GM21717 (cell line): ENCODE results near the gene BTLA.
"Not testable (repeated sequence)": the region's sequence is repeated elsewhere in the genome, so short reads cannot be mapped to it uniquely, and the experiment has no call there.

Experiments used
- ATAC-seq: cut with Tn5 transposase; IDR thresholded peaks from one replicate; pipeline ENCODE4 v1.9.1; 2021; ENCODE audit warnings: mild to moderate bottlenecking, moderate library complexity; ENCODE audit not compliant: unreplicated experiment

BTLA gene, protein sequence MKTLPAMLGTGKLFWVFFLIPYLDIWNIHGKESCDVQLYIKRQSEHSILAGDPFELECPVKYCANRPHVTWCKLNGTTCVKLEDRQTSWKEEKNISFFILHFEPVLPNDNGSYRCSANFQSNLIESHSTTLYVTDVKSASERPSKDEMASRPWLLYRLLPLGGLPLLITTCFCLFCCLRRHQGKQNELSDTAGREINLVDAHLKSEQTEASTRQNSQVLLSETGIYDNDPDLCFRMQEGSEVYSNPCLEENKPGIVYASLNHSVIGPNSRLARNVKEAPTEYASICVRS

DNA sequence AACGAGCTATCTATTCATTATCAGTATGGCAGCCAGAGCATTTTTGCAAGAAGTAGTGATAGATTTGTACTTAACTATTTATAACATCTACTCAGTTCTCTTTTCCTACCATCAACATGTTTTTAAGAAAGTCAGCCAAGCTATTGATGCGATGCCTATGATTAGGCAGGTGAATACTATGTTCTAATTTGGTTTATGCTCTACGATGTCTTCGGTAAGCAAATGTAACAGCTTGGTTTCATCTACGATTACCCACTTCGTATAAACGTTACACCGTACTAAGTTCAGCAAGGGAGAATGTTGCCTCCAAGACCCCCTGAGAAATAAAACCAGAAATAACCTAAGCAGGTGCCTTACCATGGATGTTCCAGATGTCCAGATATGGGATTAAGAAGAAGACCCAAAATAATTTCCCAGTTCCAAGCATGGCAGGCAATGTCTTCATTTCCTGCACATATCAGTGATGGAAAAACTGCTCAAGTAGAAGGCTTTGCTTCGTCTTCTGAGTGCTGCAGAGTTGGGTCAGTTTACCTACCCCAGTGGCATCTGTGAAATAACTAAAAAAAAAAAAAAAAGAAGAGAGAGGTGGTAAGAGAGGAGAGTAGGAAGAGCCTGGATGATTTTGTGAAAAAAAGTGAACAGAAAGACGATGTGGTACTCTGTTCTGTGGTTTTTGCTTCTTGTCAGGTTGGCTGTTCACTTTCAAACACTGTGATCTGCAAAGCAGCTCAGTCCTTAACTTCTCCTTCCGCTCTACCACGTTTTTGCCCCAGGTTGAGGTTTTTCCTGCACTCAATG, at the start of gene BTLA:
TSS of gene BTLA (minus strand) at position 559 of the 798 bp plus-strand sequence. CDS start at position 445, 114 bp downstream.
- ATAC-seq, result peak; percentile 70

DNA sequence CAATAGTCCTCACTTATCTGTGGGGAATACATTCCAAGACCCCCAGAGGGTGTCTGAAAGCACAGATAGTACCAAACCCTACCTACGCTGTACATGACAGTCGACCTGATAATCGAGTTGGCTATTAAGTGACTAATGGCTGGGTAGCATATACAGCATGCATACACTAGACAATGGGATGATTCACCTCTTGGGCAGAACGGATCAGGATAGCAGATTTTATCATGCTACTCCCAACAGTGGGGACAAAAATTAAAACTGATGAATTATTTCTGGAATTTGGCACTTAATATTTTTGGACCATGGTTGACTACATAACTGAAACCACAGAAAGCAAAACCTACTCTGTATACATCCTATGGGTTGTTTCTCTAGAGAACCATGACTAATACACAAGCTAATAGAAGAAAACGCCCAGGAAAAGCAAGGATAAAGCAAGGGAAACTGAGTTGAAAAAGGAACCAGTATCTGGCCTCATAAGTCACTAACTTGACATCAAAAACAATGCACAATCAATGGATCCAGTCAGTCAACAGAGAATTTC, 47.0 kb upstream of the BTLA start:
- ATAC-seq, result no peak

DNA sequence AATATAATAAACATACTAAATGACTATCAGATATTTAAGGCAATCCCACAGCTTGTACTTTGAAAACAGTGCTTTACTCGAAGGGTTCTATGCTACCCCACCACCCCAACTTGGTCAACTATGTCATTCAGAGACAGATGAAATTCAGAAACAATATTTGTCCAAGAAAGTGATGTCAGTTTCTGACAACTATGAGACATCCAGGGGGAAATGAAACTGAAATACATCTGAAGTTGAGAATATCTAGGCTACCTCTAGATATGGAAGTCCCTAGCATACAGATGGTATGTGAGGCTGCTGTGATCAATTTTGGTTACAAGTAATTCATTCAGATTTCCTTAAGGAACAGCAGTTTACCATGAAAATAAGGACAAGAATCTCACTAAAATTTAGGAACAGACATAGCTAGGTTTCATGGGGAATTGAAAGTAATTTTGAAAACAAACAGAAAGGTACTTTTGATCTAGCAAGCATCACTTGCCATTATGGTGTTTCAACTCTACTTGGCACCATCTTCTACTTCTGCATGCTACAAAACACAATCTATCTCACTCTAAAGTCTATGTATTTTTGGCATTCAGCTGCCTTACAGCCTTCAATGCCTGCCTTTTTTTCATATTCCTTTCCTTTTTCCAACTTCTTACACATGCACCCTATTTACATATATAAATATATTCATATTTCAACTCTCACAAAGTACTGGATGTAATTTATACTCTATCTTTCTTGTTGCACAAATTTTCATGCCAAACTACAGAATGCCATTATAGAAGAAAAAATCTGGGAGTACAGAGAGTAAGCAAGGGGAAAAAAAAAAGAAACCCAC, 40.8 kb upstream of the BTLA start:
- peak; percentile 89 for ATAC-seq

DNA sequence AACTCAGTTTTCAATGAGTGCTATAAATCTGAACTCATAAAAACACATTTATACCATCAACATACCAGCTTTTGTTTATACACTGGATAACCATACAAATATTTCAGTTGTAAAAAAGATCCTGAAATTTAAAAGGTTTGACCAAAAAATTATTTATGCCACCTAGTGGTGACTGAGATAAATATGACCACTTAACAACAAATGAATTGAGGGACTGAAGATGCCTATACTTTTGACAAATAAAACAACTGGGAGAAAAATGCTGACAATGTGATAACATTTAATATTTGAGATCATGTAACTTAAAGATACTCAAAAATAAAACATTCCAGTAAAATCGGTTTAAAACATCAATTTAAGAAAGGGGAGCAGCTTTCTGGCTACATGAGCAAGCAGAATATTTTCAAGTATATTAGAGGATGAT, 32.1 kb upstream of the BTLA start:
- ATAC-seq, result no peak

DNA sequence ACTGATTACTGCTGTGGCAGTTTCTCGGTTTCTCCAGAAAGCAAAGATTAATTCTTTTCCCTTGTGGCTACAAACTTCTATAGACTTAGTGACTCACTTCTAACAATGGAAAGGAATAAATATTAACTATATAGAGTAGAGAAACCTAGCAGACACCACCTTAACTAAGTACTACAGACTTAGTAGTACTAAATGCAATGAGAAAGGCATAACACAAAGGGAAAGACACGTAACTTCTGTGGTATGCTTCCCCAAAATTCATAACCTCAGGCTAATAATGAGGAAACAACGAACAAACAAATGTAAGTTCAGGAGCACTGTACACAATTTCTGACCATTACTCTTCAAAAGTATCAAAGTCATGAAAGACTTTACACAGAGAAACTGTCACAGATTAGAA, 31.3 kb upstream of the BTLA start:
- ATAC-seq, result no peak

DNA sequence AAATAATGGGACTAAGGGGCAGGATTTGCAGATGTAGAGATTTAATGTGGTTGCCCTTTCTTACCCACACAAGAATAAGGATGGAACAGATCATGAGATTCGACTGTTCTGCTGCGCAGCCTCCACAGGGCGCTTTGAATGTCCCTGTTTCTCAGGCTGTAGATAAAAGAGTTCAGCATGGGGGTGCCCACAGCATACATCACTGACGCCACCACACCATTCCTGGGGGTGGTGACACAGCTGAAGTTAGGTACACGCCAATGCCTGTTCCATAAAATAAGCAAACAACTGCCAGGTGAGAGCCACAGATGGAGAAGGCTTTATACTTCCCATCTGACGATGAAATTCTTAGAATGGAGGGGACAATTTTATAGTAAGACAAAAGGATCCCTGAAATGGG, 24.9 kb upstream of the BTLA start:
- ATAC-seq, result not testable (repeated sequence)

DNA sequence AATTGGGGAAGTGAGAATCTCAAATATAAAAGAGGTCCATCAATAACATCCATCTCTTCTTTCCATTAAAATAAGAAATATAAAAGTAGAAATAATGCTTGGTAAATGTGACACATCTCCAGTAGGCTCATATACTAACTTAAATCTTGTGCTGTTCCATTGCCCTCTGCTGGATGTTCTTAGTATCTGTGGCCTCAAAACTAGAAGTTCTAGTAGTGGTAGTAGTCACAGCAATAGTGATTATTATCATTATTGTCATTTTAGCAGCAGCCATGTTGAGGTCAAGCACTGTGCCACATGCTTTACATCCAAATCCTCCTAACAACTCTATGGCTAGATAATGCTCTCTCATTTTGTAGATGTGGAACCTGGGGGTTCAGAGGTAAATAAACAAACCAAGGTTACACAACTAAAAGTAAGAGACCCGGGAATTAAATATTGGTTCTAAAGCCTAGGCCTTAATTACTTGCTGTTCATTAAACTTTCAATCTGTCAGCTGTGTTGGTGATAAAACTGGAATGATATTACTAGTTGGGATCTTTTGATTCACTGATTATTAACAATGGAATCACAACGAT, 20.2 kb upstream of the BTLA start:
- peak; percentile 42 for ATAC-seq

DNA sequence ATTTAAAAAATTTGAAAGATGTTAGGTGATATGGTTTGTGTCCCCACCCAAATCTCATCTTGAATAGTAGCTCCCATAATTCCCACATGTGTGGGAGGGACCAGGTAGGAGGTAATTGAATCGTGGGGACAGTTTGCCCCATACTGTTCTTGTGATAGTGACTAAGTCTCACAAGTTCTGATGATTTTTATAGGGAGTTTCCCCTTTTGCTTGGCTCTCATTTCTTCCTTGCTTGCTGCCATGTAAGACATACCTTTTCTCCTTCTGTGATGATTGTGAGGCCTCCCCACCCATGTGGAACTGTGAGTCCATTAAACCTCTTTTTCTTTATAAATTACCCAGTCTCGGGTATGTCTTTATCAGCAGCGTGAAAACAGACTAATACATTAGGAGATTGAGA, 19.7 kb upstream of the BTLA start:
- ATAC-seq, result not testable (repeated sequence)

DNA sequence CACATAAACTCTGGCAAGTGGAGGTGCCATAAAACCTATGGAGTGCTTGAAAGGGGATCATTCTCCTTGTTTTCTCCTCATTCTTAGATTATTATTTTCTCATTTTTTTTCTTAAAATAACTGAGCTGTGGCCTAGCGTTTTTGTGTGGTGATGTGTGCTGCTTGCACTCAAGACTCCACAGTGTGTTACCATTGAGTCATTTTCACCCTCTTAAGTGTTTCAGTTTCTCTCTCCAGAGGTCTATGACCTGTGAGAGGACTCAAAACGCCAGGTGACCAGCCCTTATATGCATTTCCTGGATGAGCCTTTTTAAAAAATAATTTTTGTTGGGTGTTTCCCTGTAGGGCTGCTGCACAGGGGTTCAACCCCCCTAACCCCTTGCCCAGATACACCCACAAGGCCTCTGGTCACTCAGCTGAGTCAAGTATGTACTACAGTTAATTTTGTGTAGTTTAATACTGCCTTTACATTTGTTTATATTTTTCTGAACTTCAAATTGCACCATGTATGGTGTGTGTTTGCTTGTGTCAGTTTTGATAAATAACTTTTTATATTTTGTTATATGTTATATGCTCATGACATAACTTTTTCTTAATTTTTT, 15.4 kb upstream of the BTLA start:
- peak; percentile 100 for ATAC-seq

DNA sequence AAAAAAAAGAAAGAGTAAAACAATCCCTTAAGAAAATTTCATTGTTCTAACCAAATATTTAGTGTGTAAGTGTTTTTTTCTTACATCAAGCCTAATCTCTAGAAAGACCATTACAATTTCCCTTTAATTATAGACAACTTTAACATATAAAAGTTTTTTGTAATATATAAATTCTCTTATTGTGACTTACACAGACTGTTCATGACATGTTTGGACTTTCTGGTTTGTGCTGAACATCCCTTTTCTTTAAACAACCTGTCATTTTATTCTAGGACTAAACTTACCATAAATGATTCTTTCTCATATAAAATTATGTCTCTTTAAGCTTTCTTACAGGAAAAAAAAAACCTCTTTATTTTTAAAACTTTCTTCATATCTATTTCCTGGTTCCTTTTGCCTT, 13.0 kb upstream of the BTLA start:
- no peak for ATAC-seq

DNA sequence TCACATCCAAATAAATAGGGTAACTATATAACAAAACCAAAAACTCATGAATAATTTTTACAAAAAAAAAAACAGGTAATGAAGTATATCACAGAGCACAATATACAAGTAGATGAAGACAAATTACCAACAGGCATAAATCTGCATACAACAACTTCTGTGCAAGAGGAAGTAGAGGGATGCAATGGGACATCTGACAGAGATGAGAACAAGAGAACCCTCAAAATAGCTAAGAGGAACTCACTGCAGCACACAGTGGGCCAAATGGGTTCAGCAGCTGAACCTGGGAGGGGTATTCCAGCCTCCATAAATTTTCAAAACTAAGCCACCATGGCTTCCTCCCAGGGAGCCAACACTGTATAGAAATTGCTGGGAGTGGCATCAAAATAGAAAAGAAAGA, 9.6 kb upstream of the BTLA start:
- ATAC-seq, result no peak

DNA sequence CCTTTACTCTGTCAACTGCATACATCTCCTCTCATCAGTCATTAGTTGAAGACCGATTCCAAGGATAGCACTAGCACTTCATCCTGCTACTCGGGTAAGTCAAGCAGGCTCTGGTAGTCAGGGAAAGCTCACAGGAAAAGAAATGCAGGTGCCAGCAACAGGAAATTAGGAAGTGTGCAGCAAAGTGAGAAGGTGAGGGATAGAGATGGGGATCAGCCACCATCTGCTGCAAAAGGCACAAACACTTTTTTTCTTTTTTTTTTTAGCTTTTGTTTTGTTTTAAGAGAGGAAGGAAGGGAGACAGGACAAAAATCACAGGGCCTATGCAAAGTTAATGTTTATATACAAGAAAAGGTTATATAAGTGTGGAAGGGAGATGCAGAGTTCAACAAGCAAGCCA, 9.0 kb upstream of the BTLA start:
- no peak for ATAC-seq

DNA sequence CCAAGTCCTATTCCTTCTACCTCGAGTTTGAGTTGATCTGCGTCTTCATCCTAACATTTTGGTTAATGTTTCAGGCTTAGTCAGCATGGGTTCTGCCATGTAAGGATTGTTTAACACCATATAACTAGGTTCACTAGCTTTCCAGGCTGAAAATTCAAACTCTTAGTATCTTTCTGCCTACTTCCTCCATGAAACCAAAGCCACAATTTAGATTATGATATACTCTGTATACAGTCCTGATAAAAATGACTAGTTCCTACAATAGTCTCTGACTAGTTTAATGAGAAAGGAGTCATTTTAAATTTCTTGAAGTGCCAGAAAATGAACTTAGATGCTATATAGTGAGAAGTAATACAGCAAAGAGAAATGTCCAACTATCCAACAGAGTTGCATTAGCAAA, 6.6 kb upstream of the BTLA start:
- ATAC-seq, result no peak

DNA sequence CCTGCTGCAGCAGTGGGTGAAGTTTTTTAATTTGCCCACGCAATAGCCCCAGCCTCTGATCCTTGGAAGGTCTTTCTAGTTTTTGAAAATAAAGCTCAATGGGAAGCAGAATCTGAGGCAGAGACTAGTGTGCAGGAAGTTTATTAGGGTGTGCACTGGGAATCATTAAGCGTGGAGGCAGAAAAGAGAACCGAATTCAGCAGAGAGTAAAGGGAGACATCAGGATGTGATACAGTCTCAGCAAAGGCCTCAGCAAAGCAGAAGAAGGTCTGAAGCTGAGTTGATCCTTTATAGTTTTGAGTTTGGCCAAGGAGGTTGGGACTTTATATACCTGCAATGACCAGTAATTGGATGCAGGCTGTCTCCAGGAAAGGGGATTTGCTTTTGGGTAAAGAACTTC, 4.9 kb upstream of the BTLA start:
- no peak for ATAC-seq

DNA sequence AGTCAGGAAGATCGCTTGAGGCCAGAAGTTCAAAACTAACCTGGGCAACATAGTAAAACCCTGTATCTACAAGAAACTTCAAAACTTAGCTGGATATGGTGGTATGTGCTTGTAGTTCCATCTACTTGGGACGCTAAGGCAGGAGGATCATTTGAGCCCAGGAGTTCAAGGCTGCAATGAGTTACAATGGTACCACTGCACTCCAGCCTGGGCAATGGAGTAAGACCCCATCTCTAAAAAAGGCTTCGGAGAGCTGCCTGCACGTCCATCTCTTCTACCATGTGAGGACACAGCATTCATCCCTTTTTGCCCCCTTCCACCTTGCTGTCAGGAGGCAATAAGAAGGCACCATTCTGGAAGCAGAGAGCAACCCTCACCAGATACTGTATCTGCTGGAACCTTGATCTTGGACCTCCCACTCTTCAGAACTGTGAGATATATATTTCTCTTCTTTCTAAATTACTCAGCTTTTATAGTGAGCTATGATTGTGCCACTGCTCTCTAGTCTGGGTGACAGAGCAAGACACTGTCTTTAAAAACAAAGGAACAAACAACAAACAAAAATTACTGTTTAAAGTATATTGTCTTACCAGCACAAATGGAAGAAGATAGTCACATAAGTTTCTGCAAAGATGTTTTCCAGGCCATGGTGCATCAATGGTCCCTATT, 4.2 kb upstream of the BTLA start:
- no peak for ATAC-seq

DNA sequence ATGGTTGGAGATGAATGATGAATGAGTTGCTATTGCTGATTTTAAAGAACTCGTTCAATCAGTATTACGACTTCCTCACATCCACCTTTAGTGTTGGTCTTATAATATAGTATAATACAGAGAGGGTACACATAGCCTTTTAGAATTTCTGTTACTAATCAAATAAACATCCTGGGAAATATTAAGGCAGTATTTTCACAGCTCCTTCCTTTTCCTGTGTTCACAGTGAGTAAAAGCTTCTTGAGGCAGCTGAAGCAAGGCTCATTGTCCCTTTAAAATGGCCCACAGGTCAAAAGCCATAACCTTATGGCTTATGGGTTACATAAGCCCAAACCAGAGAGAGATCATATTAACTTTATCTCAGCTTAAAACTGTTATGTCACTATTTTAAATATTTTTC, 1.3 kb upstream of the BTLA start:
- ATAC-seq, result no peak

DNA sequence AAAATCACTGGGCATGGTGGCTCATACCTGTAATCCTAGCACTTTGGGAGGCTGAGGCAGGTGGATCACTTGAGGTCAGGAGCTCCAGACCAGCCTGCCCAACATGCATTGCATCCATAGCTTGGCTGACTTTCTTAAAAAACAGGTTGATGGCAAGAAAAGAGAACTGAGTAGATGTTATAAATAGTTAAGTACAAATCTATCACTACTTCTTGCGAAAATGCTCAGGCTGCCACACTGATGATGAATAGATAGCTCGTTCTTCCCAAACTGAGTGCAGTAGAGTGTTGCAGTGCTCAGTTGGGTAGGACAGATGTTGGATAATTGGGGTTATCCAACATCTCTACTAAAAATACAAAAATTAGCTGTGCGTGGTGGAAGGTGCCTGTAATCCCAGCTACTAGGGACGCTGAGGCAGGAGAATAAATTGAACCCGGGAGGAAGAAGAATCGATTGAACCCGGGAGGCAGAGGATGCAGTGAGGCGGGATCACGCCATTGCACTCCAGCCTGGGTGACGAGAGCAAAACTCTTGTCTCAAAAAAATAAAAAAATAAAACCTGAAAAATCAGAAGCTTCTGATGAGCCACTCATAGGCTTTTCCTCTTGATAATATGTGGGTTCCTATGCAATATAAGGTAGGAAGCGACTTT, 1.2 kb downstream of the BTLA start:
- no peak for ATAC-seq

DNA sequence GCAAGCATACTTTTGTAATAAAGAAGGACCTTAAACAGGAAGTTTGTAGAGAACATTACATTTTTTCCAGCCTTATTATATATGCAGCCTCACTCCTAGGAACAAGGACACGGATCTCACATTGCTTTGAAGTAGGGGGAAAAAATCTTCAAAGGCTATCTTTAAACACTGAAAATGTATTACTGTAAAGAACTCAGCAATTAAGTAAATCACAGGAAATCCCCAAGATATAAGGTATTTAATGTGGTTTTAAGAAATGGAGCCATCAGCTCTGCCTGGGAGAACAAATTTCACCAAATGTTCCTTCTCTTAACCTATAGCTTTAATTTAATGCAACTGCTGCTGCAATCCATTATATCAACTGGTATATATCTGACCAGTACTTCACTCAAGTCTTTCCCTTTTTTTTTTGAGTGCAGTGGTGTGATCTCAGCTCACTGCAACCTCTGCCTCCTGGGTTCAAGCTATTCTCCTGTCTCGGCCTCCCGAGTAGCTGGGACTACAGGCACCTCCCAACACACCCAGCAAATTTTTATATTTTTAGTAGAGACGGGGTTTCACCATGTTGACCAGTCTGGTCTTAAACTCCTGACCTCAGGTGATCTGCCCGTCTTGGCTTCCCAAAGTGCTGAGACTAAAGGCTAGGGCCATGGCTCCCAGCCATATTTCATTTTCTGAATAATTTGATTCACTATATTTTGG, 2.8 kb downstream of the BTLA start:
- no peak for ATAC-seq

DNA sequence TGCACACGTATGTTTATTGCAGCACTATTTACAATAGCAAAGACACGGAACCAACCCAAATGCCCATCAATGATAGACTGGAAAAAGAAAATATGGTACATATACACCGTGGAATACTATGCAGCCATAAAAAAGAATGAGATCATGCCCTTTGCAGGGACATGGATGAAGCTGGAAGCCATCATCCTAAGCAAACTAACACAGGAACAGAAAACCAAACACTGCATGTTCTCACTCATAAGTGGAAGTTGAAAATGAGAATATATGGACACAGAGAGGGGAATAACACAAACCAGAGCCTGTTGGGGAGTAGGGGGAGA, 4.9 kb downstream of the BTLA start:
- ATAC-seq, result not testable (repeated sequence)
